Tibial artery (tissue), 4 donors: ENCODE data around the gene AIF1.

Experiments
- DNase-seq, 2 donors: peaks; one replicate each; pipeline ENCODE4 v3.0.0-alpha.2; 2019
- H3K27ac ChIP-seq, 2 donors: fragments of 200-600 bp; sonication (generic) in 1 of 2; 1 replicate in 1 of 2; 2 replicates in 1 of 2; pipeline ENCODE4 v1.5.1; 2018 to 2019; ENCODE audit warnings: mild to moderate bottlenecking in 1 of 2
- H3K27me3 ChIP-seq, 2 donors: fragments of 200-600 bp; sonication (generic) in 1 of 2; one replicate each; pipeline versions ENCODE4 v1.5.1 to v1.6.0; 2016 to 2019
- H3K36me3 ChIP-seq, 3 donors: fragments of 200-600 bp; sonication (generic) in 2 of 3; one replicate each; pipeline ENCODE4 v1.5.1; 2016 to 2019; ENCODE audit warnings: mild to moderate bottlenecking in 2 of 3
- H3K4me1 ChIP-seq, 4 donors: fragments of 200-600 bp; sonication (generic) in 2 of 4; 1 replicate in 3 of 4; 2 replicates in 1 of 4; pipeline ENCODE4 v1.5.1; 2016 to 2019
- H3K4me3 ChIP-seq, 2 donors: fragments of 200-600 bp; sonication (generic) in 1 of 2; 1 replicate in 1 of 2; 2 replicates in 1 of 2; pipeline ENCODE4 v1.5.1; 2018 to 2019; ENCODE audit warnings: mild to moderate bottlenecking in 2 of 2
- H3K9me3 ChIP-seq, 3 donors: fragments of 200-600 bp; sonication (generic) in 1 of 3; one replicate each; pipeline ENCODE4 v1.5.1; 2016 to 2019
- CTCF ChIP-seq, 2 experiments: fragments of 200-600 bp in 1 of 2; fragments of 450-650 bp in 1 of 2; IDR thresholded peaks; one replicate each; pipeline ENCODE4 v1.5.1; 2017 to 2019; ENCODE audit warnings: antibody characterized with exemption in 2 of 2, mild to moderate bottlenecking in 1 of 2, moderate library complexity in 1 of 2
- intact Hi-C: fragments of 100-400 bp; cut with DNase I; formaldehyde crosslinking; loops from one replicate; pipeline ENCODE4 v1.15.0; 2023; ENCODE audit warnings: low total_unique reads

The AIF1 gene

GRCh38 chr6:31632279-31632946, 17.4 kb downstream of the AIF1 start:
- DNase-seq: no peak
- Histone ChIP-seq H3K36me3 (peaks cover 84 to 100% (median 98%) of the 10 kb centered on the region in 3 donors), H3K4me3 (no peak overlapping the region), H3K27ac (no peak overlapping the region), H3K4me1 (peaks cover 0 to 3% (median 0%) of the 10 kb centered on the region in 4 donors), H3K9me3 (no peaks in the 10 kb centered on the region), H3K27me3 (no peaks in the 10 kb centered on the region)
- intact Hi-C loops: no loop called here
- no peak for TF ChIP-seq CTCF (IDR thresholded peaks at IDR 0.05)

GRCh38 chr6:31633447-31633846, 18.4 kb downstream of the AIF1 start:
- TF ChIP-seq CTCF (IDR thresholded peaks at IDR 0.05): no peak
- Histone ChIP-seq H3K27me3 (no peaks in the 10 kb centered on the region), H3K4me1 (peaks cover 0 to 3% (median 0%) of the 10 kb centered on the region in 4 donors), H3K9me3 (no peaks in the 10 kb centered on the region), H3K4me3 (no peak overlapping the region), H3K36me3 (peaks cover 83 to 100% (median 97%) of the 10 kb centered on the region in 3 donors), H3K27ac (no peak overlapping the region)
- DNase-seq: no peak
- intact Hi-C loops: no loop called here

GRCh38 chr6:31634131-31634530, 19.1 kb downstream of the AIF1 start:
- no peak overlapping the region for H3K4me3 ChIP-seq
- no peaks in the 10 kb centered on the region for H3K27me3 ChIP-seq
- no peak overlapping the region for H3K27ac ChIP-seq
- H3K36me3 ChIP-seq: peaks cover 76 to 100% (median 96%) of the 10 kb centered on the region in 3 donors
- H3K9me3 ChIP-seq: no peaks in the 10 kb centered on the region
- H3K4me1 ChIP-seq: peaks cover 0 to 3% (median 0%) of the 10 kb centered on the region in 4 donors
- TF ChIP-seq CTCF (IDR thresholded peaks at IDR 0.05): no peak
- no peak for DNase-seq
- intact Hi-C loops: no loop called here

- Histone ChIP-seq H3K4me3 (no peak overlapping the region), H3K27ac (no peak overlapping the region), H3K4me1 (peaks cover 0 to 3% (median 0%) of the 10 kb centered on the region in 4 donors), H3K36me3 (peaks cover 69 to 100% (median 96%) of the 10 kb centered on the region in 3 donors), H3K27me3 (no peaks in the 10 kb centered on the region), H3K9me3 (no peaks in the 10 kb centered on the region)
- no peak for TF ChIP-seq CTCF (IDR thresholded peaks at IDR 0.05)
- intact Hi-C loops: no loop called here
- no peak for DNase-seq
Measured at GRCh38 chr6:31634969-31635575, 20.0 kb downstream of the AIF1 start.

- Histone ChIP-seq H3K36me3 (peaks cover 72 to 100% (median 96%) of the 10 kb centered on the region in 3 donors), H3K4me3 (no peak overlapping the region), H3K9me3 (no peaks in the 10 kb centered on the region), H3K27ac (no peak overlapping the region), H3K27me3 (no peaks in the 10 kb centered on the region), H3K4me1 (peaks cover 0 to 3% (median 0%) of the 10 kb centered on the region in 4 donors)
- TF ChIP-seq CTCF (IDR thresholded peaks at IDR 0.05): no peak
- no peak for DNase-seq
- intact Hi-C loops: no loop called here
Measured at GRCh38 chr6:31636698-31637596, 21.9 kb downstream of the AIF1 start.
